Stimulated activated CD4-positive, alpha-beta T cell treated with anti-CD3 and anti-CD28 coated beads, Interleukin-15, amount 100 ng/mL, for 48 hours (primary cell): ENCODE results near the gene SLC25A25.
"Not testable (repeated sequence)": the region's sequence is repeated elsewhere in the genome, so short reads cannot be mapped to it uniquely, and the experiment has no call there.

Source experiments
- DNase-seq, 2 donors: peaks; one replicate each; pipeline ENCODE4 v3.0.0-alpha.2; 2020; ENCODE audit warnings: low read depth in 2 of 2

SLC25A25 gene

GRCh38 chr9:128067645-128068385 lies at the start of gene SLC25A25:
TSS of gene SLC25A25 (plus strand) at chr9:128068232. CDS start at chr9:128068320, 88 bp downstream.
- peak; percentile 100 for DNase-seq

GRCh38 chr9:128020692-128021091 lies 47.3 kb upstream of the SLC25A25 start:
- DNase-seq: no peak

GRCh38 chr9:128021098-128021497 lies 46.9 kb upstream of the SLC25A25 start:
- DNase-seq: no peak

- no peak for DNase-seq
Observed at GRCh38 chr9:128022886-128023285, 45.1 kb upstream of the SLC25A25 start.

- not testable (repeated sequence) for DNase-seq
Observed at GRCh38 chr9:128023671-128024070, 44.4 kb upstream of the SLC25A25 start.

- no peak for DNase-seq
Observed at GRCh38 chr9:128024761-128025308, 43.2 kb upstream of the SLC25A25 start.

- DNase-seq: no peak
Observed at GRCh38 chr9:128025736-128026135, 42.3 kb upstream of the SLC25A25 start.

GRCh38 chr9:128026255-128026772 lies 41.7 kb upstream of the SLC25A25 start:
- DNase-seq: peak; percentile 54 to 57

- DNase-seq: peak; percentile 46 to 56
Observed at GRCh38 chr9:128026773-128027541, 41.1 kb upstream of the SLC25A25 start.

- DNase-seq: no peak
Observed at GRCh38 chr9:128027705-128028104, 40.3 kb upstream of the SLC25A25 start.

GRCh38 chr9:128033609-128034008 lies 34.4 kb upstream of the SLC25A25 start:
- no peak for DNase-seq

GRCh38 chr9:128034821-128035652 lies 33.0 kb upstream of the SLC25A25 start:
- DNase-seq: peak; percentile 39 to 55

GRCh38 chr9:128036522-128036921 lies 31.5 kb upstream of the SLC25A25 start:
- not testable (repeated sequence) for DNase-seq

GRCh38 chr9:128040783-128041182 lies 27.2 kb upstream of the SLC25A25 start:
- not testable (repeated sequence) for DNase-seq

- DNase-seq: no peak
Observed at GRCh38 chr9:128042043-128042442, 26.0 kb upstream of the SLC25A25 start.

GRCh38 chr9:128043467-128043868 lies 24.6 kb upstream of the SLC25A25 start:
- no peak for DNase-seq

GRCh38 chr9:128045409-128045808 lies 22.6 kb upstream of the SLC25A25 start:
- DNase-seq: not testable (repeated sequence)

- no peak for DNase-seq
Observed at GRCh38 chr9:128045831-128046230, 22.2 kb upstream of the SLC25A25 start.

GRCh38 chr9:128047231-128047630 lies 20.8 kb upstream of the SLC25A25 start:
- no peak for DNase-seq

- DNase-seq: no peak
Observed at GRCh38 chr9:128048663-128049062, 19.4 kb upstream of the SLC25A25 start.

- DNase-seq: no peak
Observed at GRCh38 chr9:128049843-128050242, 18.2 kb upstream of the SLC25A25 start.
